NB4 (cell line): ENCODE results near the gene TAS1R3.

Experiments
- CTCF ChIP-seq: IDR thresholded peaks from one replicate; pipeline ENCODE4 v1.5.1; 2012; ENCODE audit warnings: low read depth, low read length
- MAX ChIP-seq: IDR thresholded peaks from 2 replicates; pipeline ENCODE4 v1.6.1; 2011; ENCODE audit warnings: low read depth, low read length

GRCh38 chr1:1318131-1318652, 12.9 kb upstream of the TAS1R3 start:
- TF ChIP-seq CTCF: no peak
- no peak for TF ChIP-seq MAX
